Mesothelial cell of epicardium (in vitro differentiated cells): ENCODE measurements around the gene OXSR1. TPM values are rescaled to one million over a fixed set of nuclear protein-coding genes. Genes with fewer than 3 reads are reported as not detected.
"Not testable (repeated sequence)": the region's sequence is repeated elsewhere in the genome, so short reads cannot be mapped to it uniquely, and the experiment has no call there.

Experiments used
- DNase-seq, 2 experiments: peaks; one replicate each; pipeline ENCODE4 v3.0.0; 2021; ENCODE audit warnings: low spot score in 2 of 2; ENCODE audit not compliant: unreplicated experiment in 2 of 2
- H3K27ac Mint-ChIP-seq: 2 replicates; pipeline ENCODE4 v1.8.0; 2021; ENCODE audit warnings: mixed read lengths
- H3K27me3 Mint-ChIP-seq: 2 replicates; pipeline ENCODE4 v1.8.0; 2021; ENCODE audit warnings: low read depth, mixed read lengths
- H3K36me3 Mint-ChIP-seq: 2 replicates; pipeline ENCODE4 v1.8.0; 2021; ENCODE audit warnings: mixed read lengths
- H3K4me1 Mint-ChIP-seq: 2 replicates; pipeline ENCODE4 v1.8.0; 2021; ENCODE audit warnings: mixed read lengths
- H3K4me3 Mint-ChIP-seq: 2 replicates; pipeline ENCODE4 v1.8.0; 2021; ENCODE audit warnings: mild to moderate bottlenecking, moderate library complexity, mixed read lengths
- H3K9me3 Mint-ChIP-seq: 2 replicates; pipeline ENCODE4 v1.8.0; 2021; ENCODE audit warnings: mixed read lengths
- CTCF ChIP-seq: fragments of 200-600 bp; sonication (generic); IDR thresholded peaks from one replicate; pipeline ENCODE4 v1.5.0; 2021; ENCODE audit warnings: antibody characterized with exemption; ENCODE audit not compliant: unreplicated experiment
- total RNA-seq: library from RNA; stranded (reverse); gene quantifications from 3 replicates; pipeline ENCODE4 v1.2.1, GENCODE V29; 2021

Gene OXSR1
- total RNA-seq, 1 donor from 2014 or later: 42.6 TPM

- peaks cover 62% of the 10 kb centered on the region for H3K9me3 Mint-ChIP-seq
- peaks cover 77% of the 10 kb centered on the region for H3K36me3 Mint-ChIP-seq
- H3K27me3 Mint-ChIP-seq: no peaks in the 10 kb centered on the region
- no peak for DNase-seq
- no peak for TF ChIP-seq CTCF
- no peak overlapping the region for H3K4me3 Mint-ChIP-seq
- H3K27ac Mint-ChIP-seq: no peak overlapping the region
- peaks cover 11% of the 10 kb centered on the region for H3K4me1 Mint-ChIP-seq
Measured at GRCh38 chr3:38238416-38239008, 73.2 kb downstream of the OXSR1 start.

DNA sequence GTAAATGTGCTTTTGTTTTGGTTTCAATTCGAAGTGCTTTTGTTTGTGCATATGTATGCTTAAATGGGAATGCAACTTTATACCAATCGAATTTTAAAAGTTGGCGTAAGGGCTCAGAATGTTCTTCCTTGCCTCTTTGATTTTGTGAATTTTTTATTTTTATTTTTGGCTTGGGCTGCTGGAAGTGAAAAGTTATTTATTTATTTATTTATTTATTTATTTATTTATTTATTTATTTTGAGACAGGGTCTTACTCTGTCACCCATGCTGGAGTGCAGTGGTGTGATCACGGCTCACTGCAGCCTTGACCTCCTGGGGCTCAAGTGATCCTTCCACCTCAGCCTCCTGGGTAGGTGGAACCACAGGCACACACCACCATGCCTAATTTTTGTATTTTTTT is 77.5 kb downstream of the OXSR1 start:
- H3K4me1 Mint-ChIP-seq, DNase-seq, H3K4me3 Mint-ChIP-seq, H3K27me3 Mint-ChIP-seq, H3K27ac Mint-ChIP-seq: not testable (repeated sequence)
- H3K9me3 Mint-ChIP-seq: peaks cover 24% of the 10 kb centered on the region
- H3K36me3 Mint-ChIP-seq: peaks cover 62% of the 10 kb centered on the region

- Mint-ChIP-seq H3K4me3 (no peak overlapping the region), H3K27me3 (no peaks in the 10 kb centered on the region), H3K4me1 (no peaks in the 10 kb centered on the region), H3K27ac (no peak overlapping the region), H3K36me3 (peaks cover 39% of the 10 kb centered on the region), H3K9me3 (no peaks in the 10 kb centered on the region)
- TF ChIP-seq CTCF: no peak
- no peak for DNase-seq
Measured at GRCh38 chr3:38245930-38246329, 80.6 kb downstream of the OXSR1 start.

GRCh38 chr3:38247366-38248035 is 82.2 kb downstream of the OXSR1 start:
- TF ChIP-seq CTCF: no peak
- Mint-ChIP-seq H3K36me3 (peaks cover 51% of the 10 kb centered on the region), H3K9me3 (no peaks in the 10 kb centered on the region), H3K27ac (no peak overlapping the region), H3K4me1 (no peaks in the 10 kb centered on the region), H3K27me3 (no peaks in the 10 kb centered on the region), H3K4me3 (no peak overlapping the region)
- no peak for DNase-seq

DNA sequence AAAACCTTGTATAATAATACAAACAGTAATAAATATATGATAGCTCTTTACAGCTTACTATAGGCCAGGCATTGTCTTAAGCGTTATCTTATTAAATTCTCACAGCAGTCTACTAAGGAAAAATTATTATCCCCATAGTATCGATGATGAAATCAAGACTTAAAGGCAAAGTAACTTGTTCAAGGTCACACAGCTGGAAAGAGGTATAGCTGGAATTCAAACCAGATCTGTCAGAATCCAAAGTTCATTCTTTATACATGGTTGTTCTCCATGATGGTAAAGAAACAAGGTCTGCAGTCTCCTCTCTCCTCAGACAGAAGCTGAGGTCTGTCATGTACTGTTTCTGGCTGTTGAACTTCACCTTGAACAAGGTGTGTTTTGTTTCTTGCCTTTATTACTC is 84.9 kb downstream of the OXSR1 start:
- Mint-ChIP-seq H3K4me1 (no peaks in the 10 kb centered on the region), H3K9me3 (no peaks in the 10 kb centered on the region), H3K36me3 (peaks cover 64% of the 10 kb centered on the region), H3K27ac (no peak overlapping the region), H3K27me3 (no peaks in the 10 kb centered on the region), H3K4me3 (no peak overlapping the region)
- no peak for TF ChIP-seq CTCF
- DNase-seq: no peak

DNA sequence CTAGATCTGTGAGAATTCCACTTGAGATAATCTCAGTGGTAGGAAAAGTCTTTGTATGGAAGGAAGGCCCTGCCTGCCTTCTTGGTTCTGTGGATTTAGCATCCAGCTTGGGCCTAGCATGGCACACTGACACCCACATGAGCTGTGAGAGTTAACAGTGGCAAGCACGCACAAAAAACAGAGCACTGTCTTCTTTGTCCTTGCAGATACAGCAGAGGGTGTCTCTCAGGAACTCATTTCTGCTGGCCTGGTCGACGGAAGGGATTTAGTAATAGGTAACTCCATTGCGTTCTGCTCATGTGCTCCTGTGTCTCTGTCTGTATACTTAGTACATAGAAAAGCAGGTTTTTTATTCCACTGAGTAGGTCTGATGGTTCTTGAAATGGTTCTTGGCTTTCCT is 85.9 kb downstream of the OXSR1 start:
- H3K9me3 Mint-ChIP-seq: no peaks in the 10 kb centered on the region
- no peak for DNase-seq
- H3K4me1 Mint-ChIP-seq: no peaks in the 10 kb centered on the region
- no peak overlapping the region for H3K4me3 Mint-ChIP-seq
- no peak overlapping the region for H3K27ac Mint-ChIP-seq
- no peaks in the 10 kb centered on the region for H3K27me3 Mint-ChIP-seq
- TF ChIP-seq CTCF: no peak
- H3K36me3 Mint-ChIP-seq: peaks cover 68% of the 10 kb centered on the region
